VCaP (cell line): Measurements from ENCODE around the gene APLF.
"Not testable (repeated sequence)": the region's sequence is repeated elsewhere in the genome, so short reads cannot be mapped to it uniquely, and the experiment has no call there.

ENCODE experiments used
- H3K27ac ChIP-seq: fragments of 450-650 bp; 2 replicates; pipeline ENCODE4 v1.5.1; 2017
- CTCF ChIP-seq: fragments of 450-650 bp; conservative IDR thresholded peaks from 2 replicates; pipeline ENCODE4 v1.5.1; 2017; ENCODE audit warnings: mild to moderate bottlenecking, moderate library complexity

Gene APLF

GRCh38 chr2:68487773-68488355, 20.5 kb downstream of the APLF start:
- H3K27ac ChIP-seq = no peak overlapping the region
- TF ChIP-seq CTCF = peak; percentile 78

GRCh38 chr2:68488605-68489004, 21.2 kb downstream of the APLF start:
- H3K27ac ChIP-seq = not testable (repeated sequence)

GRCh38 chr2:68489282-68489681, 21.9 kb downstream of the APLF start:
- no peak overlapping the region for H3K27ac ChIP-seq
- TF ChIP-seq CTCF = no peak

GRCh38 chr2:68491582-68491981, 24.2 kb downstream of the APLF start:
- no peak overlapping the region for H3K27ac ChIP-seq
- no peak for TF ChIP-seq CTCF

GRCh38 chr2:68499133-68499532, 31.7 kb downstream of the APLF start:
- no peak overlapping the region for H3K27ac ChIP-seq
- no peak for TF ChIP-seq CTCF

- no peak overlapping the region for H3K27ac ChIP-seq
- no peak for TF ChIP-seq CTCF
Measured at GRCh38 chr2:68500649-68501048, 33.3 kb downstream of the APLF start.

- H3K27ac ChIP-seq = no peak overlapping the region
Measured at GRCh38 chr2:68501768-68502167, 34.4 kb downstream of the APLF start.

More at GRCh38 chr2:68501768-68502167, 34.4 kb downstream of the APLF start:
- TF ChIP-seq CTCF = no peak
